ENCODE results near the gene ELAC2. TPM values are rescaled to one million over a fixed set of nuclear protein-coding genes. Genes with fewer than 3 reads are reported as not detected.
"Not testable (repeated sequence)": the region's sequence is repeated elsewhere in the genome, so short reads cannot be mapped to it uniquely, and the experiment has no call there.

ELAC2 gene
- total RNA-seq, 1 experiment from 2014 or later = 74.9 TPM

- no peak for DNase-seq (ENCODE audit: low read depth)
Observed at GRCh38 chr17:12990926-12991325, 26.9 kb downstream of the ELAC2 start.

GRCh38 chr17:12990041-12990808, 27.6 kb downstream of the ELAC2 start:
- DNase-seq (ENCODE audit: low read depth) = no peak

- DNase-seq (ENCODE audit: low read depth) = no peak
Observed at GRCh38 chr17:12987120-12987519, 30.7 kb downstream of the ELAC2 start.

GRCh38 chr17:12985431-12986293, 32.2 kb downstream of the ELAC2 start:
- DNase-seq (ENCODE audit: low read depth) = peak; percentile 36

GRCh38 chr17:12983991-12984884, 33.6 kb downstream of the ELAC2 start:
- DNase-seq (ENCODE audit: low read depth) = peak; percentile 82

- no peak for DNase-seq (ENCODE audit: low read depth)
Observed at GRCh38 chr17:12982224-12982623, 35.6 kb downstream of the ELAC2 start.

GRCh38 chr17:12979826-12980500, 37.9 kb downstream of the ELAC2 start:
- peak; percentile 44 for DNase-seq (ENCODE audit: low read depth)

- DNase-seq (ENCODE audit: low read depth) = no peak
Observed at GRCh38 chr17:12979246-12979645, 38.6 kb downstream of the ELAC2 start.

- not testable (repeated sequence) for DNase-seq (ENCODE audit: low read depth)
Observed at GRCh38 chr17:12978787-12979186, 39.0 kb downstream of the ELAC2 start.

- no peak for DNase-seq (ENCODE audit: low read depth)
Observed at GRCh38 chr17:12977008-12977751, 40.6 kb downstream of the ELAC2 start.

GRCh38 chr17:12974005-12974531, 43.8 kb downstream of the ELAC2 start:
- no peak for DNase-seq (ENCODE audit: low read depth)

- DNase-seq (ENCODE audit: low read depth) = no peak
Observed at GRCh38 chr17:12973496-12974004, 44.3 kb downstream of the ELAC2 start.

GRCh38 chr17:12967962-12968361, 49.9 kb downstream of the ELAC2 start:
- DNase-seq (ENCODE audit: low read depth) = no peak

GRCh38 chr17:12966413-12966812, 51.4 kb downstream of the ELAC2 start:
- no peak for DNase-seq (ENCODE audit: low read depth)

- no peak for DNase-seq (ENCODE audit: low read depth)
Observed at GRCh38 chr17:12965988-12966387, 51.8 kb downstream of the ELAC2 start.

GRCh38 chr17:12964840-12965239, 53.0 kb downstream of the ELAC2 start:
- DNase-seq (ENCODE audit: low read depth) = no peak

GRCh38 chr17:12964162-12964561, 53.7 kb downstream of the ELAC2 start:
- no peak for DNase-seq (ENCODE audit: low read depth)

- DNase-seq (ENCODE audit: low read depth) = no peak
Observed at GRCh38 chr17:12963505-12963904, 54.3 kb downstream of the ELAC2 start.

GRCh38 chr17:12961655-12962054, 56.2 kb downstream of the ELAC2 start:
- no peak for DNase-seq (ENCODE audit: low read depth)

GRCh38 chr17:12959441-12959840, 58.4 kb downstream of the ELAC2 start:
- DNase-seq (ENCODE audit: low read depth) = peak; percentile 68

All from M059J (cell line).